CD4-positive, alpha-beta memory T cell (primary cell): ENCODE results near the gene STRADA. TPM values are rescaled to one million over a fixed set of nuclear protein-coding genes. Genes with fewer than 3 reads are reported as not detected.

Source experiments
- CTCF ChIA-PET: fragments of 350-600 bp; sonication (Branson Sonifier 250); formaldehyde crosslinking; loops from one replicate; lab custom pipeline; 2021; ENCODE audit warnings: inconsistent platforms; ENCODE audit not compliant: partially characterized antibody; lab: Charles Lee
- POLR2A ChIA-PET: fragments of 350-600 bp; sonication (Branson Sonifier 250); formaldehyde crosslinking; loops from one replicate; lab custom pipeline; 2021; ENCODE audit not compliant: partially characterized antibody; lab: Charles Lee
- DNase-seq, 5 donors: peaks; one replicate each; pipeline versions ENCODE4 v3.0.0 to v3.0.0-alpha.2; 2020 to 2022; ENCODE audit warnings: mixed read lengths in 1 of 5
- H3K27ac ChIP-seq: one replicate; pipeline ENCODE4 v1.7.0; 2013; ENCODE audit warnings: low read depth, low read length
- H3K27me3 ChIP-seq: 2 replicates; pipeline ENCODE4 v1.7.0; 2013; ENCODE audit warnings: mild to moderate bottlenecking, low read length, moderate library complexity; ENCODE audit not compliant: insufficient read depth
- H3K36me3 ChIP-seq: 2 replicates; pipeline ENCODE4 v1.7.0; 2013; ENCODE audit warnings: mild to moderate bottlenecking, low read length, moderate library complexity; ENCODE audit not compliant: insufficient read depth
- H3K4me1 ChIP-seq: 2 replicates; pipeline ENCODE4 v1.7.0; 2013; ENCODE audit warnings: mild to moderate bottlenecking, low read length, moderate library complexity; ENCODE audit not compliant: insufficient read depth
- H3K4me3 ChIP-seq, 2 donors: one replicate each; pipeline ENCODE4 v1.7.0; 2013; ENCODE audit warnings: low read length in 2 of 2, mild to moderate bottlenecking in 1 of 2
- H3K9me3 ChIP-seq, 2 donors: one replicate each; pipeline ENCODE4 v1.7.0; 2013; ENCODE audit warnings: low read length in 2 of 2, control low read depth in 1 of 2; ENCODE audit not compliant: control insufficient read depth in 1 of 2
- H3K27ac Mint-ChIP-seq, 7 donors: one replicate each; pipeline ENCODE4 v1.8.0; 2020 to 2021; ENCODE audit warnings: mixed read lengths in 7 of 7, mild to moderate bottlenecking in 6 of 7, inconsistent platforms in 3 of 7, moderate library complexity in 3 of 7
- H3K27me3 Mint-ChIP-seq, 2 donors: one replicate each; pipeline ENCODE4 v1.8.0; 2020 to 2021; ENCODE audit warnings: mixed read lengths in 2 of 2
- H3K36me3 Mint-ChIP-seq, 2 donors: one replicate each; pipeline ENCODE4 v1.8.0; 2020 to 2021; ENCODE audit warnings: mixed read lengths in 2 of 2, inconsistent platforms in 1 of 2, mild to moderate bottlenecking in 1 of 2
- H3K4me1 Mint-ChIP-seq, 4 donors: one replicate each; pipeline ENCODE4 v1.8.0; 2020 to 2021; ENCODE audit warnings: mixed read lengths in 4 of 4, mild to moderate bottlenecking in 1 of 4
- H3K4me3 Mint-ChIP-seq, 8 donors: one replicate each; pipeline ENCODE4 v1.8.0; 2020 to 2021; ENCODE audit warnings: mixed read lengths in 8 of 8, mild to moderate bottlenecking in 7 of 8, moderate library complexity in 6 of 8, inconsistent platforms in 3 of 8
- H3K9me3 Mint-ChIP-seq, 8 donors: one replicate each; pipeline ENCODE4 v1.8.0; 2020 to 2021; ENCODE audit warnings: mixed read lengths in 8 of 8, mild to moderate bottlenecking in 5 of 8, inconsistent platforms in 3 of 8, moderate library complexity in 1 of 8
- intact Hi-C: fragments of 100-400 bp; cut with micrococcal nuclease; formaldehyde crosslinking; loops from one replicate; pipeline ENCODE4 v1.15.1; 2023
- polyA plus RNA-seq, 2 donors: library from polyadenylated mRNA; unstranded; fragments of 300-500 nt; fragmentation: Illumina TruSeq; gene quantifications; one replicate each; pipeline ENCODE4 v1.2.3, GENCODE V29; 2021
- total RNA-seq, 2 experiments: library from RNA; stranded (reverse); gene quantifications; one replicate each; pipeline ENCODE4 v1.2.3, GENCODE V29; 2021

STRADA gene
- total and polyA plus RNA-seq, 4 experiments from 2014 or later: 20.0 to 58.3 (median 38.5) TPM

DNA sequence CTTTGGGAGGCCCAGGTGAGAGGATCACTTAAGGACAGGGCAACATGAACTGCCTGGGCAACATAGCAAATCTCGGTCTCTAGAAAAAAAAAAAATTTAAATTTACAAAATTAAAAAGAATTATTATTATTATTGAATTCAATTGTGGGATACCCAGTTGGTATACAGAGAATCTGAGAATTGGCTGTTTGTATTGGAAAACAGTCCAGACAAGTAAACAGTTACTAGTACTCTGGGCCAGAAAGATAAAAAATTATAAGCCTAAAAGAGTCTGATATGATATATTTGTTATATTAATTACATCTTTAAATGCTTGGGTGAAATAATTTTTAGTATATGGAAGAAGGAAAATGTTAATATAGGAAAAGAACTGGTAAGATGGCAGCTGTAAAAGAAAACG, 16.8 kb upstream of the STRADA start:
- intact Hi-C loops: no loop called here
- no peak for DNase-seq
- H3K27ac Mint-ChIP-seq: peak overlapping the region in 2 of 7 donors; percentile 25 to 48
- peaks cover 63% of the 10 kb centered on the region for H3K36me3 ChIP-seq
- no peaks in the 10 kb centered on the region for H3K27me3 Mint-ChIP-seq
- H3K36me3 Mint-ChIP-seq: peaks cover 33 to 68% of the 10 kb centered on the region in 2 donors
- no peak overlapping the region for H3K4me3 Mint-ChIP-seq
- H3K4me1 Mint-ChIP-seq: peaks cover 0 to 1% (median 0%) of the 10 kb centered on the region in 4 donors
- no peaks in the 10 kb centered on the region for H3K9me3 Mint-ChIP-seq
- no peak overlapping the region for H3K27ac ChIP-seq
- H3K4me3 ChIP-seq: no peak overlapping the region
- H3K9me3 ChIP-seq: no peaks in the 10 kb centered on the region
- CTCF ChIA-PET: no interaction called here
- no peaks in the 10 kb centered on the region for H3K4me1 ChIP-seq
- no peaks in the 10 kb centered on the region for H3K27me3 ChIP-seq
- POLR2A ChIA-PET: interaction anchor here (1.2 kb wide), 1 partner anchor 17 kb away, joined by 4 read pairs; no protein-coding TSS in a partner anchor

DNA sequence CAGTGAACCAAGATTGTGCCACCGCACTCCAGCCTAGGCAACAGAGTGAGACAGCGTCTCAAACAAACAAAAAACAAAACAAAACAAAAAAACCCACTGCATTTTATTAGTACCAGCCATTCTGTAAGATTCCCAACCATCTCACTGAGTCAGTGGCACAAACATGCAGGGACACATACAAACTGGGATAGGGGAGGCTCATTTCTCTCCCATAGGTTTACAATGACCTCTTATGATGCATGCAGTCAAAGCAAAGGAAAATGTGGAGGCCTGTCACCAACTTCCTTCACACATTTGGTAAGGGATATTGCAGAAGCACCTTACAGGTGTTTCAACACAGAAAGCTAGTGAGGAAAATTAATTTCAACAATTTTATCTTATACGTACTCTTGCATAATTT, 12.4 kb upstream of the STRADA start:
- intact Hi-C loops: no loop called here
- Mint-ChIP-seq H3K9me3 (no peaks in the 10 kb centered on the region), H3K27ac (peak overlapping the region in 2 of 7 donors; percentile 15 to 53), H3K4me1 (peaks cover 7 to 16% (median 8%) of the 10 kb centered on the region in 4 donors), H3K36me3 (peaks cover 37 to 62% of the 10 kb centered on the region in 2 donors), H3K4me3 (no peak overlapping the region), H3K27me3 (no peaks in the 10 kb centered on the region)
- H3K9me3 ChIP-seq: no peaks in the 10 kb centered on the region
- ChIA-PET CTCF (no interaction called here), POLR2A (no interaction called here)
- H3K36me3 ChIP-seq: peaks cover 40% of the 10 kb centered on the region
- DNase-seq: no peak
- H3K4me1 ChIP-seq: peaks cover 10% of the 10 kb centered on the region
- no peak overlapping the region for H3K4me3 ChIP-seq
- no peak overlapping the region for H3K27ac ChIP-seq
- H3K27me3 ChIP-seq: no peaks in the 10 kb centered on the region

DNA sequence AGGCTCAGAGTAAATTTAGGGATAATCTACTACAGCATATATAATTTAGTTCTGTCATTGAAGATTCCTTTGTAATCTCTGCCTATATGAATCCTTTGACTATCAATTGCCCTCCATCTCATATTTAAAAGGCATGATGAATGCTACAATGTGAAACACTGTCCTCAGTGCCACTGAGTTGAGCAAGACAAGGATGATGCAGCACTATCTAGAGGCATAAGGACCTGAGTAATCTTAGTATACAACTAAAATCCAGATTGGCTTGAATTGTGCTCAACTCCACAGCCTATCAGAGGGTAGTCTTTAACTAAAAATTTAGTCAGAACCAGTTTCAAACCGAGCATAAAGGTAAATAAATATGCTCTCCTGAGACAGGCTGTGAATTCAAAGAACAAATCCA, 11.6 kb upstream of the STRADA start:
- Mint-ChIP-seq H3K36me3 (peaks cover 37 to 60% of the 10 kb centered on the region in 2 donors), H3K4me3 (peak overlapping the region in 1 of 8 donors; percentile 57), H3K27ac (peak overlapping the region in 2 of 7 donors; percentile 4 to 46), H3K27me3 (no peaks in the 10 kb centered on the region), H3K9me3 (no peaks in the 10 kb centered on the region), H3K4me1 (peaks cover 7 to 16% (median 8%) of the 10 kb centered on the region in 4 donors)
- ChIA-PET POLR2A (interaction anchor here (1.2 to 1.7 kb wide), 3 partner anchors 11 to 52 kb away, joined by 3 to 11 read pairs (median 5); partner anchors contain the start of genes CCDC47, DDX42 and STRADA), CTCF (interaction anchor here (1.1 kb wide), 1 partner anchor 17 kb away, joined by 3 read pairs; no protein-coding TSS in a partner anchor)
- intact Hi-C loops: loop anchor here (2.0 kb wide), 1 partner anchor 14 kb away; no protein-coding TSS in a partner anchor
- H3K9me3 ChIP-seq: no peaks in the 10 kb centered on the region
- H3K36me3 ChIP-seq: peaks cover 40% of the 10 kb centered on the region
- no peak overlapping the region for H3K27ac ChIP-seq
- H3K27me3 ChIP-seq: no peaks in the 10 kb centered on the region
- no peak overlapping the region for H3K4me3 ChIP-seq
- DNase-seq: no peak
- peaks cover 10% of the 10 kb centered on the region for H3K4me1 ChIP-seq

DNA sequence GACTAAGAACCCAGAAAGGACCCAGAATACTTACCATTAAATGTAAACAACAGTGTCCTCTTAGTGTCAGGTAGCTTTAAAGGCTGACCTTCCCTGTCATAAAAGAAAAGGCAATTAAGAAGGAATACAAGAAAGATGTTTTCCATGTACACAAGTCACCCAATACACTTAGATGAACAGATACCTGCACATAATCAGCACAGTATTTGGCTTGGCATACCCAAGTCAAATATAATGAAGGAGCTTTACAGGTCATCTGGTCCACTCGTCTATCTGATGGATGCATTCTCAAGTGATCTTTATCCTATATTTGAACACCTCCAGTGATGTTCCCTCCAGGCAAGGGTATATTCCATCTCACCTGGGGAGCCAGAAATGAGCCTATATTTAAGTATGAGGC, 11.1 kb upstream of the STRADA start:
- peaks cover 10% of the 10 kb centered on the region for H3K4me1 ChIP-seq
- H3K4me3 ChIP-seq: no peak overlapping the region
- ChIA-PET CTCF (interaction anchor here (1.1 kb wide), 2 partner anchors 17 to 19 kb away, joined by 3 read pairs; no protein-coding TSS in a partner anchor), POLR2A (interaction anchor here (0.7 to 1.7 kb wide), 5 partner anchors 10 to 746 kb away, joined by 3 to 11 read pairs (median 4); partner anchors contain the start of genes CCDC47, DDX42 and STRADA)
- peak overlapping the region in 1 of 8 donors; percentile 57 for H3K4me3 Mint-ChIP-seq
- DNase-seq: no peak
- H3K27ac ChIP-seq: no peak overlapping the region
- peaks cover 36% of the 10 kb centered on the region for H3K36me3 ChIP-seq
- intact Hi-C loops: loop anchor here (1.0 to 2.0 kb wide), 2 partner anchors 10 to 14 kb away; no protein-coding TSS in a partner anchor
- peaks cover 32 to 57% of the 10 kb centered on the region in 2 donors for H3K36me3 Mint-ChIP-seq
- H3K9me3 Mint-ChIP-seq: no peaks in the 10 kb centered on the region
- no peaks in the 10 kb centered on the region for H3K27me3 ChIP-seq
- H3K27ac Mint-ChIP-seq: peak overlapping the region in 2 of 7 donors; percentile 22 to 65
- H3K9me3 ChIP-seq: no peaks in the 10 kb centered on the region
- H3K4me1 Mint-ChIP-seq: peaks cover 7 to 16% (median 8%) of the 10 kb centered on the region in 4 donors
- no peaks in the 10 kb centered on the region for H3K27me3 Mint-ChIP-seq

DNA sequence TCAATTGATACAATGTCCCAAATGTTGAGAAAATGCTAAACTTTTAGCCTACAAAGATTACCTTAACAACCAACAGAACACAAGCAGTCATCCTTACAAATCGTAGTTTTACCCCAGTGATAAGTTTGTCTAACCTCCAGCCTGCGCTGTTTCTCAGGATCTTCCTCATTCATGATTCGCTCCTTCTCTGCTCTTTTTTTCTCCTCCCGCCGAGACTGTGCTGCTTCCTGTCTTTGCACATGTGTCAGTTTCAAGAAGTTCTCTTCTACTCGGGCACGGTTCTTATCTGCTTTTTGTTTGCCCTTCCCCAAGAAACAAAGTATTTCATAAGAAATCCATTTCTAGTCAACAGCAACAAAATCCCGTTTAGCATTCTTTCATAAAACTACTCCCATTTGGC, 10.2 kb upstream of the STRADA start:
- peak in 4 of 5 donors; percentile 10 to 25 (median 18) for DNase-seq
- H3K36me3 ChIP-seq: peaks cover 32% of the 10 kb centered on the region
- H3K4me3 Mint-ChIP-seq: peak overlapping the region; percentile 25 to 78 (median 61)
- peaks cover 7 to 16% (median 8%) of the 10 kb centered on the region in 4 donors for H3K4me1 Mint-ChIP-seq
- H3K27ac ChIP-seq: peak overlapping the region; percentile 33
- intact Hi-C loops: loop anchor here (1.0 to 2.0 kb wide), 2 partner anchors 10 to 15 kb away; no protein-coding TSS in a partner anchor
- H3K36me3 Mint-ChIP-seq: peaks cover 35 to 58% of the 10 kb centered on the region in 2 donors
- peak overlapping the region; percentile 69 to 93 (median 73) for H3K27ac Mint-ChIP-seq
- POLR2A ChIA-PET: interaction anchor here (0.8 to 1.8 kb wide), 4 partner anchors 9 to 81 kb away, joined by 4 to 11 read pairs (median 6); partner anchors contain the start of gene STRADA
- H3K9me3 ChIP-seq: no peaks in the 10 kb centered on the region
- CTCF ChIA-PET: interaction anchor here (1.1 to 1.2 kb wide), 3 partner anchors 16 to 20 kb away, joined by 3 read pairs; no protein-coding TSS in a partner anchor
- no peaks in the 10 kb centered on the region for H3K27me3 Mint-ChIP-seq
- H3K4me1 ChIP-seq: peaks cover 10% of the 10 kb centered on the region
- no peaks in the 10 kb centered on the region for H3K9me3 Mint-ChIP-seq
- no peaks in the 10 kb centered on the region for H3K27me3 ChIP-seq
- no peak overlapping the region for H3K4me3 ChIP-seq

DNA sequence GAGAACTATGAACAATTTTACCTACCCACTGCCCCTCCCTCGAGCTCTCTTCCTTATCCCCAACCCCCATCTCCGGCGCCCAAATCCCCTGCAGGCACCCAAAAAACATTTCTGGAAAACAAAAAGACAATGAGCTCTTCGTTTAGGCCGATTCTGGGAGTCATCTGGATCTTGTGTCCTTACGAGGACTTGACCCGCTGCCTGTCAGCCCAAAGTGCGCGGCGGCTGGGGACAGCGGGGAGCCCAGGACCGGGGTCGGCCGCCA, 524 bp downstream of the STRADA start:
- peaks cover 14 to 32% (median 24%) of the 10 kb centered on the region in 4 donors for H3K4me1 Mint-ChIP-seq
- no peaks in the 10 kb centered on the region for H3K9me3 ChIP-seq
- no peaks in the 10 kb centered on the region for H3K27me3 ChIP-seq
- intact Hi-C loops: loop anchor here (1.0 kb wide), 6 partner anchors 32 to 119 kb away; partner anchors contain the start of genes CCDC47, FTSJ3, MAP3K3 and PSMC5
- peak overlapping the region; percentile 78 to 81 for H3K4me3 ChIP-seq
- ChIA-PET CTCF (interaction anchor here (1.6 to 3.2 kb wide), 2 partner anchors 30 to 40 kb away, joined by 6 to 16 read pairs; partner anchors contain the start of gene LIMD2), POLR2A (interaction anchor here (0.5 to 17.5 kb wide), 16 partner anchors 10 to 405 kb away, joined by 3 to 364 read pairs (median 5); partner anchors contain the start of genes CCDC47, DDX42, LIMD2 and MAP3K3)
- peaks cover 6% of the 10 kb centered on the region for H3K36me3 ChIP-seq
- peaks cover 14% of the 10 kb centered on the region for H3K4me1 ChIP-seq
- peak overlapping the region; percentile 87 to 96 (median 92) for H3K4me3 Mint-ChIP-seq
- H3K27me3 Mint-ChIP-seq: no peaks in the 10 kb centered on the region
- H3K9me3 Mint-ChIP-seq: no peaks in the 10 kb centered on the region
- peak overlapping the region; percentile 88 for H3K27ac ChIP-seq
- DNase-seq: no peak
- H3K27ac Mint-ChIP-seq: peak overlapping the region; percentile 88 to 98 (median 97)
- peaks cover 7 to 21% of the 10 kb centered on the region in 2 donors for H3K36me3 Mint-ChIP-seq
